Measurements from ENCODE around the gene TMEM88.

TMEM88 gene

DNA sequence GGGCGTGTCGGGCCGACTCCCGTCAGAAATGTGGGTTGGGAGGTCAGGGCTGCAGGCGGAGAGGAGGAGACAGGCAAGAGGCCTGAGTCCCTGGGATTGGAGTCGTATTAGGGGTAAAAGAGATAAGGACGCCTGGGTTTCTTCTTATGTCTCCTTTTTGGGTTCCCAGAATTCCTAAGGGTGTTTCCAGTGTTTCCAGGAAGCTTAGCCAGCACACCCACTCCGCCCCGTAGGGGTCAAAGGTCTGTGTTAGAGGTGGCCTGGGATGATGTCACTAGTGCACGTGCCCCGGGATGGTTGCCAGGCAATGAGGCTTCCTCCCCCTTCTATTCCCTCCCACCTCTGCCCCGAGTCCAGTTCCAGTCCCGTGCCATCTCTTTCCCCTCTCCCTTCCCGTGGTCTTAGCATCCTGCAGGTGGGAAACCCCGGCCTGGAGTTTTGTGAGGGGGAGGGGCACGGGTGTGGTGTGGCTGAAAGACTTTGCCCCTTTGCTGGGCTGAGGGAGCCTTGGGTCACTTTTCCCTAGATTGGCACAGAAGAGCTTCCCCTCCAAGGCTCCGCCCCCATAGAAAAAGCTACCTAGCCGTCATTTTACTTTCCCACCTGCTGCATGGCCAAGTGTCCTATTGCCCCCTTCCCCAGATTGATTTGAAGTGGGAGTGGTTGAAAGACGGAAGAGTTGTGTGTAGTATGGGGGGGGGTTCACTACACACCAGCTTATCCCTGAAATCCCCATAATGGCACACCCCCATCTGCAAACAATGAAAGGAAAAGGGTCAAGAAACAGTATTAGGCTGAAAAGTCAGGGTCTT lies 18.1 kb upstream of the TMEM88 start:
- TF ChIP-seq POLR2A (IDR thresholded peaks at IDR 0.05; ENCODE audit: low read depth, low read length): no peak
- no peak for FAIRE-seq
- DNase-seq (ENCODE audit: insufficient read length, low spot score): no peak

DNA sequence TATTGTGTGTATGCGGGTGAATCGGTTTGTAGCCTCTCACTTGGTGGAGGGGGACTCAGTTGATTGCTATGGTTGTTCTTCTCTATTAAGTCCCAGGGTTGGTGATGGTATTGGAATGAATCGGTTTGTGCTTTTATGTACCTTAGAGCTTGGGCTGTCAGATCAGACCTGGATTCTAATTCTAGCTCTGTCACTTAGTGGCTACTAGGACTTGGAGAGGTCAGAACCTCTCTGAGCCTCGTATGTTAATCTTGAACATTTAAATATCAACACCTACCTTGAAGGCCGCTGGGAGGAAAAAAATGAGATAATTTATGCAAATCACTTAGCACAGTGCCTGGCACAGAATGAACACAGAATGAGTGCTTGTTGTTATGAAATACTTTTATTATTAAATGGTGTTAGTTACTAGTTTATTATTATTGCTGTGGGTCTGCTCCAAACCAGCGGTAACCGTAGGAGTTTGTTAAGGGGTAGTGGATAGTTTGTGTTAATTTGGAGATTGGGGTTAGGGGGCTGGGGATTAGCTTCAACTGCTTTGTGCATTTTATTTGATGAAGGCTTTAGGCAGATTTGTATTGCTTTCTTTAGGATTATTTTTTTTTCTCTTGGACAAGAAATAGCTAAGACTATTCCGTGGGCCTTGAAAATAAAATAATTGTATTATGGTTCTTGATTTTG lies 17.3 kb upstream of the TMEM88 start:
- DNase-seq (ENCODE audit: insufficient read length, low spot score) (no peak), FAIRE-seq (no peak)
- TF ChIP-seq POLR2A (IDR thresholded peaks at IDR 0.05; ENCODE audit: low read depth, low read length): no peak

DNA sequence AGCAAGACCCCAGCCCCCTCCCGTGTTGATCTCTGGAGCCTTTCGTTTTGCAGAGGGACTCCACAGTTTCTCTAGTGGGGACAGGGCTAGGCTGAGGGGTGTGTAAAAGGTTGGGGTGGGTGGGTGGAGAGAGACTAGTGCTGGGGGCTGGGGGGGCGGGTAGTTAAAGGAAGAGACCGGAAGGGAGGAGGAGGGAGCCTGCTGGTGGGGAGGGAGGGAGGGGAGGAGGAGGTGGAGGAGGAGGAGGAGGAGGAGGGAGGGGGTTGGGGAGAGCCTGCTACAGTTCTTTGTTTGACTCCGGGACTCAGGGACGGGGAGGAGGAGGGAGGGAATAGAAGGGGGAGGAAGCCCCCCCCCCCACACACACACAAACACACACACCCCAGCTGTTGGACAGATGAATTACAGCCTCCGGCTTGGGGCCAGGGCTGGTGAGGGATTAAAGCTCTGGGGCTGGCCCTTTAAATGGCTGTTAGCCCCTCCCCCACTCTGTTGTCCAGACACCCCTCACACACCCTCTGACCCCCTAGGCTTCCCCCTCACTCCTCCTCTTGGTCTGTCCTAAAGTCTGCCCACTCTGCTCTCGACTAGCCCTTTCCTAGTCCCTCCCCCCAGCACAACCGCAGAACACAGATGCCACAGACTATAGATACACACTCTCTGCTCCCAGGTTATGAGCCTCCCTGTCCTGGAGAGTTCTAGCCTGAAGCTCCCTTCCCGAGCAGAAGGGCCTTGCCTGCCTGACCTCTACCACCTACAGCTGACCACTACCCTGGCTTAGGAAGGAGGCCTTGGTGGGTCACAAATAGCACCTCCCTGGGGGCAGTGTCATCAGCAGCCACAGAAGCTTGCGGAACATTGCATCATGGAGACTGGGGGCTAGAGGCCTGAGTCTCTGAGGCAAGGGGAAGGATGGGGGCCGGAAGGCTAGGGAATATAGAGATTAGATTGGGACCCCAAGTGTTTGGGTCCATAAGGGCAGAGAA lies 16.5 kb upstream of the TMEM88 start:
- no peak for FAIRE-seq
- TF ChIP-seq POLR2A (IDR thresholded peaks at IDR 0.05; ENCODE audit: low read depth, low read length): no peak
- DNase-seq (ENCODE audit: insufficient read length, low spot score): no peak

DNA sequence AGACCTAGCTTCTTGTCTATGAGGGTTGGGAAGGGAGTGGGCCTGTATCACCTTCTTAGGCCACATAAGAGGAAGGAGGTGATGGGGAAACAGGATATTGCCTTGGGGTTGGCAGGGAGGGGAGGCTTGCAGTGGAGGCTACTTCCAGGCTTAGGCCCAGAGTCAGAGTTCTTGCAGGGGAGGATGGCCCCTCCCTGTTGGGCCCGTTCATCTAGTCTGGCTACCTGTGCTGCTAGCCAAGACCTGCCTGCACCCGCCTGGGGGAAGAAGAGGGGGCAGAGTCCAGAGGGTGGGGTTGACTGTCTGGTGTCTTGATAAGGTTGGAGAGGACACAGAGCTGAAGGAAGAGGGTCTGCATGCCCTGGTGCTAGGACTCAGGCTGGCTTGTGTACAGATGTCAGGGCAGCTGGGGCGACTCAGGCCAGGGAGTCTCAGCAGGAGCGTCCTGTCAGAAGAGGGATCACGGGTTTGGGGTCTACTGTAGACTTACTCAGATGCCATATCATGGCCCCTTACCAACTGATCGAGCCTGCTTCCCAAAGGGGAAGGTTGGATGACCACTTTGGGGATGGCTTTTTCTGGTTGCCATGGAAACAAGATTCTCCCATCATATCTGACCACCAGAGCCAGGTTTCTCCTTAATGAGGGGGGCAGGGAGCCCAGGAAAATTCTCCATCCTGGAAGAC lies 15.5 kb upstream of the TMEM88 start:
- TF ChIP-seq POLR2A (IDR thresholded peaks at IDR 0.05; ENCODE audit: low read depth, low read length): no peak
- no peak for FAIRE-seq
- DNase-seq (ENCODE audit: insufficient read length, low spot score): no peak

GRCh38 chr17:7839876-7840261 lies 15.0 kb upstream of the TMEM88 start:
- no peak for TF ChIP-seq POLR2A (IDR thresholded peaks at IDR 0.05; ENCODE audit: low read depth, low read length)
- DNase-seq (ENCODE audit: insufficient read length, low spot score): no peak
- FAIRE-seq: no peak

GRCh38 chr17:7840441-7840840 lies 14.4 kb upstream of the TMEM88 start:
- TF ChIP-seq POLR2A (IDR thresholded peaks at IDR 0.05; ENCODE audit: low read depth, low read length): no peak
- no peak for FAIRE-seq
- DNase-seq (ENCODE audit: insufficient read length, low spot score): no peak

DNA sequence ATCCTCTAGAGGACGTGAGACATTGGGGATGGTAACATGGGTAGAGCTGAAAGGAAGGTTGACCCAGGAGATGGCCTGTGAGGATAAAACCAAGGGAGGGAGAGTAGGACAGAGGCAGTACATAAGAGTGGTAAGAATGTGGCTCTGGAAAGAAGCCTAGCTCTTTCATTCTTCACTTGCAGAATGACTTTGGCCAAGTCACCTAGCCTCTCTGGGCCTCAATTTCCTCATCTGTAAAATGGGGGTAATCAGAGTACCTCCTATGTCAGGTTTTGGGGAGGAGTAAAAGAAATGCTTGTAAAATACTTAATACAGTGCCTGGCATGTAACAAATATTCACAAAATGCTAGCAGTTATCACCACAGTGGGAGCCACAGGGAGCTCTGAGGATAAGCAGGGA lies 14.0 kb upstream of the TMEM88 start:
- no peak for TF ChIP-seq POLR2A (IDR thresholded peaks at IDR 0.05; ENCODE audit: low read depth, low read length)
- FAIRE-seq (no peak), DNase-seq (ENCODE audit: insufficient read length, low spot score) (no peak)

DNA sequence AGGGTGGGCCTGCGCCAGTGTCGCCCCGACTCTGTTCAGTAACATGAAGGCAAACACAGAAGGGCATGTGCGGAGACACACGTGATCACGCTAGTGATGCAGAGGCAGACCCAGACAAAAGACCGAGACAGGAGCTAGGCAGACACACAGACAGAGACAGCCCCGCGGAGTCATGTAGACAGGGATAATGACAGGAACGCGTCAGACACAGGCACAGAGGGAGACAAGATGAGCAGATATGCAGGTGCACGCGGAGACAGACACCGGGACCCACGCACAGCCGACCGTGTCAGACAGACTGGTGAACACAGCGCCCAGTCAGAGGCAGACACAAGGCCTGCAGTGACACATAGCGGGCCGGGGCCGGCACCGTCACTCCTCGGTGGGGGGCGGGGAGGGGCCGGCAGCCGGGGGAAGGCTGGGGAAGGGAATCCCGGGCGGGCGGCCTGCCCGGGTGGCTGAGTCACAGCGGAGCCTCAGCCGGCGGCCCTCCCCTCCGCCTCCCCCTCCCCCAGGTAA lies 13.4 kb upstream of the TMEM88 start:
- TF ChIP-seq POLR2A (IDR thresholded peaks at IDR 0.05; ENCODE audit: low read depth, low read length): peak; percentile 23; the same call in 1 of the 2 replicates
- FAIRE-seq (no peak), DNase-seq (ENCODE audit: insufficient read length, low spot score) (peak; percentile 79)

DNA sequence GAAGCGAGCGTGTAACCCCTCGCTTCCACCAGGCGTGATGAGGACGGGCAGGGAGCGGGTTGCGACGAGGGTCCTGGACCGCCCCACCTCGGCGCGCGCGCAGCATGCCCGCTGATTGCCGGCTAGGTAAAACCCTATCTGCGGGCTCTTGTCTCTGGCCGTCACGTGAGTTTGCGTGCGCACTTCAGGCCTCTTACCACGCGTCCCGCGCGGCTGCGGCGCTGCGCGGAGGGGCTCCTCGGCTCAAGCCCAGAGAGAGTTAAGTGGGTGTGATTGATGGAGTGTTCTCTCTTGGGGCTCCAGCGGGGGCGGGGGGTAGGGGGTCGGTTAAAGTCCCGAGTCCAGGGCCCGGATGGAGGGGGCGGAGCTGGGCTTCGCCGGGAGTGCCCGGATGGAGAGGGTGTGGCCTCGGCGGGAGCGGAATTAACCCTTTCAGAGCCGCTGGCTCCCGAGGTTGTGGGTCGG lies 12.9 kb upstream of the TMEM88 start:
- FAIRE-seq: no peak
- DNase-seq (ENCODE audit: insufficient read length, low spot score): no peak
- peak; percentile 3; the same call in 1 of the 2 replicates for TF ChIP-seq POLR2A (IDR thresholded peaks at IDR 0.05; ENCODE audit: low read depth, low read length)

GRCh38 chr17:7842380-7843256 lies 12.2 kb upstream of the TMEM88 start:
- peak; percentile 48; the same call in 1 of the 2 replicates for TF ChIP-seq POLR2A (IDR thresholded peaks at IDR 0.05; ENCODE audit: low read depth, low read length)
- DNase-seq (ENCODE audit: insufficient read length, low spot score) (no peak), FAIRE-seq (no peak)

GRCh38 chr17:7843257-7843535 lies 11.7 kb upstream of the TMEM88 start:
- no peak for TF ChIP-seq POLR2A (IDR thresholded peaks at IDR 0.05; ENCODE audit: low read depth, low read length)
- FAIRE-seq (no peak), DNase-seq (ENCODE audit: insufficient read length, low spot score) (no peak)

- FAIRE-seq (no peak), DNase-seq (ENCODE audit: insufficient read length, low spot score) (peak; percentile 83)
- peak; percentile 25; the same call in 1 of the 2 replicates for TF ChIP-seq POLR2A (IDR thresholded peaks at IDR 0.05; ENCODE audit: low read depth, low read length)
These were observed 11.2 kb upstream of the TMEM88 start for GRCh38 chr17:7843536-7844291.

All from H54 (cell line).